H1 (cell line): Measurements from ENCODE around the gene UQCR10. TPM values are rescaled to one million over a fixed set of nuclear protein-coding genes. Genes with fewer than 3 reads are reported as not detected.

ENCODE experiments used
- CTCF ChIA-PET: fragments of 300-600 bp; sonication (Branson Sonifier 250); formaldehyde crosslinking; loops from one replicate; lab custom pipeline; 2021; ENCODE audit not compliant: partially characterized antibody; lab: Charles Lee
- POLR2A ChIA-PET: fragments of 300-600 bp; sonication (Branson Sonifier 250); formaldehyde crosslinking; loops from one replicate; lab custom pipeline; 2021; ENCODE audit warnings: inconsistent platforms; ENCODE audit not compliant: partially characterized antibody; lab: Charles Lee
- DNase-seq, 2 experiments: peaks; one replicate each; pipeline versions ENCODE4 v3.0.0 to v3.0.0-alpha.2; 2010 to 2022; ENCODE audit warnings: low spot score in 2 of 2, low read depth in 1 of 2, mixed read lengths in 1 of 2
- FAIRE-seq: peaks from 2 replicates; lab custom pipeline; 2011; peaks lifted over from hg19 to GRCh38; lab: Jason Lieb, UNC
- H2AFZ ChIP-seq: 2 replicates; pipeline ENCODE4 v1.8.1; 2012; ENCODE audit warnings: low read length, inconsistent platforms
- H2AK5ac ChIP-seq: 2 replicates; pipeline ENCODE4 v1.6.1; 2013; ENCODE audit warnings: low read depth, low read length
- H2BK120ac ChIP-seq: replicated peaks from 2 replicates; pipeline ENCODE3; 2013; ENCODE audit warnings: low read depth, low read length, inconsistent platforms
- H2BK12ac ChIP-seq: 2 replicates; pipeline ENCODE4 v1.6.1; 2013; ENCODE audit warnings: low read depth, low read length
- H2BK15ac ChIP-seq: 2 replicates; pipeline ENCODE4 v1.6.1; 2013; ENCODE audit warnings: low read length
- H2BK20ac ChIP-seq: 2 replicates; pipeline ENCODE4 v1.6.1; 2013; ENCODE audit warnings: low read length
- H2BK5ac ChIP-seq: 2 replicates; pipeline ENCODE4 v1.6.1; 2013; ENCODE audit warnings: low read depth, low read length
- H3K14ac ChIP-seq: 2 replicates; pipeline ENCODE4 v1.6.1; 2013; ENCODE audit warnings: inconsistent platforms; ENCODE audit not compliant: insufficient read length
- H3K18ac ChIP-seq: 2 replicates; pipeline ENCODE4 v1.6.1; 2013; ENCODE audit warnings: low read length; ENCODE audit errors: extremely low read depth
- H3K23ac ChIP-seq: 2 replicates; pipeline ENCODE4 v1.6.1; 2013; ENCODE audit warnings: inconsistent platforms; ENCODE audit not compliant: insufficient read length
- H3K23me2 ChIP-seq: 2 replicates; pipeline ENCODE4 v1.6.1; 2013; ENCODE audit warnings: low read depth, low read length
- H3K27ac ChIP-seq: 2 replicates; pipeline ENCODE4 v1.6.1; 2011; ENCODE audit warnings: low read depth, low read length, inconsistent platforms
- H3K27me3 ChIP-seq, 4 experiments: replicated peaks in 1 of 4; 1 replicate in 1 of 4; 2 replicates in 3 of 4; pipeline versions ENCODE4 v1.6.1 to v1.8.1; 2011 to 2013; ENCODE audit warnings: low read length in 3 of 4, mild to moderate bottlenecking in 3 of 4, inconsistent platforms in 2 of 4, mixed read lengths in 2 of 4, moderate library complexity in 1 of 4; ENCODE audit not compliant: control insufficient read depth in 3 of 4, insufficient read depth in 3 of 4; ENCODE audit errors: extremely low read depth in 1 of 4
- H3K36me3 ChIP-seq, 4 experiments: 2 replicates each; pipeline versions ENCODE4 v1.6.1 to v1.8.1; 2011 to 2013; ENCODE audit warnings: mild to moderate bottlenecking in 4 of 4, low read length in 3 of 4, moderate library complexity in 2 of 4, control low read depth in 1 of 4, inconsistent platforms in 1 of 4; ENCODE audit not compliant: insufficient read depth in 4 of 4, control insufficient read depth in 2 of 4
- H3K4ac ChIP-seq: replicated peaks from 2 replicates; pipeline ENCODE3; 2013; ENCODE audit warnings: low read length, low read depth, mixed read lengths, inconsistent platforms; ENCODE audit not compliant: insufficient read length
- H3K4me1 ChIP-seq, 4 experiments: replicated peaks in 1 of 4; 1 replicate in 1 of 4; 2 replicates in 3 of 4; pipeline versions ENCODE4 v1.6.1 to v1.8.1; 2011 to 2013; ENCODE audit warnings: low read length in 3 of 4, inconsistent platforms in 2 of 4, mixed read lengths in 1 of 4; ENCODE audit not compliant: insufficient read depth in 4 of 4, control insufficient read depth in 3 of 4
- H3K4me2 ChIP-seq, 2 experiments: 2 replicates each; pipeline versions ENCODE4 v1.6.1 to v1.8.1; 2011 to 2013; ENCODE audit warnings: low read depth in 2 of 2, low read length in 2 of 2, control low read depth in 1 of 2, inconsistent platforms in 1 of 2, mild to moderate bottlenecking in 1 of 2; ENCODE audit not compliant: insufficient read depth in 1 of 2
- H3K4me3 ChIP-seq, 4 experiments: fragments of 200-600, 300-600 bp in 1 of 4; sonication (generic), shearing (Covaris generic), sonication (Bioruptor Twin) in 1 of 4; 2 replicates each; pipeline versions ENCODE4 v1.5.1 to v1.8.1; 2011 to 2016; ENCODE audit warnings: low read length in 4 of 4, low read depth in 3 of 4, control low read depth in 2 of 4, inconsistent platforms in 2 of 4, mild to moderate bottlenecking in 2 of 4, mixed read lengths in 1 of 4, moderate library complexity in 1 of 4; ENCODE audit not compliant: insufficient read depth in 2 of 4; ENCODE audit errors: extremely low read depth in 1 of 4
- H3K56ac ChIP-seq: replicated peaks from 2 replicates; pipeline ENCODE3; 2013; ENCODE audit warnings: low read depth, mild to moderate bottlenecking, mixed read lengths, low read length, inconsistent platforms; ENCODE audit not compliant: insufficient read length
- H3K79me1 ChIP-seq: 2 replicates; pipeline ENCODE4 v1.6.1; 2013; ENCODE audit warnings: low read depth, low read length, control low read depth
- H3K79me2 ChIP-seq, 2 experiments: 2 replicates each; pipeline versions ENCODE4 v1.6.1 to v1.8.1; 2012 to 2013; ENCODE audit warnings: low read length in 2 of 2, mild to moderate bottlenecking in 2 of 2, inconsistent platforms in 1 of 2; ENCODE audit not compliant: insufficient read depth in 2 of 2, control insufficient read depth in 1 of 2
- H3K9ac ChIP-seq, 4 experiments: replicated peaks in 1 of 4; 1 replicate in 1 of 4; 2 replicates in 3 of 4; pipeline versions ENCODE4 v1.6.1 to v1.8.1; 2011 to 2013; ENCODE audit warnings: low read depth in 3 of 4, low read length in 3 of 4, control low read depth in 2 of 4, mild to moderate bottlenecking in 2 of 4, moderate library complexity in 2 of 4, inconsistent platforms in 1 of 4; ENCODE audit errors: extremely low read depth in 1 of 4
- H3K9me3 ChIP-seq, 2 experiments: 2 replicates each; pipeline versions ENCODE4 v1.6.1 to v1.8.1; 2012 to 2013; ENCODE audit warnings: mild to moderate bottlenecking in 2 of 2, moderate library complexity in 2 of 2, control low read depth in 1 of 2, inconsistent platforms in 1 of 2, low read depth in 1 of 2, low read length in 1 of 2, mixed read lengths in 1 of 2; ENCODE audit not compliant: insufficient read depth in 2 of 2
- H4K20me1 ChIP-seq, 2 experiments: replicated peaks in 1 of 2; 2 replicates each; pipeline versions ENCODE3 to v1.8.1; 2011 to 2013; ENCODE audit warnings: inconsistent platforms in 2 of 2, low read length in 2 of 2, mild to moderate bottlenecking in 1 of 2; ENCODE audit not compliant: insufficient read depth in 2 of 2, control insufficient read depth in 1 of 2
- H4K5ac ChIP-seq: 2 replicates; pipeline ENCODE4 v1.6.1; 2013; ENCODE audit warnings: low read length, low read depth, mixed read lengths, inconsistent platforms; ENCODE audit not compliant: insufficient read length
- H4K8ac ChIP-seq: 2 replicates; pipeline ENCODE4 v1.8.0; 2013; ENCODE audit warnings: mild to moderate bottlenecking, moderate library complexity, low read length, inconsistent platforms; ENCODE audit not compliant: insufficient read depth; ENCODE audit errors: extremely low read depth
- H4K91ac ChIP-seq: replicated peaks from 2 replicates; pipeline ENCODE3; 2013; ENCODE audit warnings: low read length, mixed read lengths, inconsistent platforms; ENCODE audit not compliant: insufficient read length
- BCL11A ChIP-seq, 2 experiments: IDR thresholded peaks; one replicate each; pipeline ENCODE4 v1.6.1; 2011; ENCODE audit warnings: low read depth in 2 of 2, low read length in 2 of 2, mild to moderate bottlenecking in 2 of 2
- CBX5 ChIP-seq: fragments of 300-800, 300-1000 bp; sonication (generic); IDR thresholded peaks from 2 replicates; pipeline ENCODE4 v1.7.1; 2016; ENCODE audit warnings: antibody characterized with exemption, low read length, low read depth
- CBX8 ChIP-seq: fragments of 300-800, 300-1000 bp; sonication (generic); IDR thresholded peaks from 2 replicates; pipeline ENCODE4 v1.7.1; 2016; ENCODE audit warnings: low read depth, low read length, borderline replicate concordance
- FOSL1 ChIP-seq: IDR thresholded peaks from 2 replicates; pipeline ENCODE4 v1.6.1; 2011; ENCODE audit warnings: mild to moderate bottlenecking, low read depth, low read length, moderate library complexity; ENCODE audit not compliant: insufficient read depth
- GABPA ChIP-seq: IDR thresholded peaks from 2 replicates; pipeline ENCODE4 v1.6.1; 2011; ENCODE audit warnings: mild to moderate bottlenecking, low read length, moderate library complexity, borderline replicate concordance; ENCODE audit not compliant: insufficient read depth
- JUND ChIP-seq: IDR thresholded peaks from 2 replicates; pipeline ENCODE4 v1.6.1; 2011; ENCODE audit warnings: mild to moderate bottlenecking, improper control_type of control experiment, low read length
- KDM5A ChIP-seq: fragments of 200-600 bp; IDR thresholded peaks from 2 replicates; pipeline ENCODE4 v1.7.1; 2012; ENCODE audit warnings: mild to moderate bottlenecking, low read length, inconsistent platforms, mixed read lengths
- RNF2 ChIP-seq: fragments of 200-900, 300-1000 bp; sonication (generic); IDR thresholded peaks from 2 replicates; pipeline ENCODE4 v1.7.1; 2016; ENCODE audit warnings: borderline replicate concordance, low read depth, mild to moderate bottlenecking, antibody characterized with exemption, low read length; ENCODE audit not compliant: poor library complexity, severe bottlenecking; ENCODE audit errors: missing control alignments
- TEAD4 ChIP-seq: IDR thresholded peaks from 2 replicates; pipeline ENCODE4 v1.6.1; 2012; ENCODE audit warnings: low read depth, low read length, inconsistent platforms, mixed read lengths
- WGBS, 2 experiments: shearing (Covaris generic) in 1 of 2; methylation state at CpG; one replicate each; pipeline versions ENCODE4 v1.1.6 to v1.1.7; 2013 to 2015; ENCODE audit warnings: low lambda C conversion rate in 2 of 2, mixed read lengths in 2 of 2, inconsistent platforms in 1 of 2, low coverage in 1 of 2, missing lambda C conversion rate in 1 of 2; ENCODE audit not compliant: insufficient replicate concordance in 2 of 2, insufficient coverage in 1 of 2, insufficient read length in 1 of 2; ENCODE audit errors: extremely low coverage in 1 of 2, missing lambda C conversion rate in 1 of 2; 5-methylcytosine and 5-hydroxymethylcytosine counted together
- polyA plus RNA-seq, 7 experiments: library from polyadenylated mRNA; depleted of rRNA in 3 of 7; stranded (reverse) in 5 of 7; unstranded in 2 of 7; fragments of >200 nt in 5 of 7; fragments of 200-250 nt in 2 of 7; gene quantifications; 1 replicate in 5 of 7; 2 replicates in 1 of 7; 4 replicates in 1 of 7; pipeline versions ENCODE4 v1.2.1 to v1.2.3, GENCODE V29; 2011 to 2013; ENCODE audit warnings: missing spikeins in 2 of 7, mixed read lengths in 2 of 7
- total RNA-seq: library from RNA; stranded (reverse); fragmentation: NEBNext Ultra II Directional; extraction: Animal tissue kit (Norgen Biotek cat#: 25700); gene quantifications from 2 replicates; pipeline ENCODE4 v1.2.1, GENCODE V29; 2021
- TF ChIP-seq, protein P1 (sequence below): IDR thresholded peaks from 2 replicates; pipeline ENCODE4 v1.6.1; 2012; ENCODE audit warnings: inconsistent platforms

UQCR10 gene
- total and polyA plus RNA-seq, 2 of the 8 experiments (the other 6 are each of a cell fraction or from before 2014, with no cell fraction given) = 102 to 260 TPM

GRCh38 chr22:29819501-29819900 is 52.3 kb downstream of the UQCR10 start:
- H3K23ac ChIP-seq = no peak overlapping the region
- no peak overlapping the region for H2AK5ac ChIP-seq
- no peak overlapping the region for H3K4me2 ChIP-seq
- POLR2A ChIA-PET = no interaction called here
- no peak overlapping the region for H3K9ac ChIP-seq
- no peak overlapping the region for H2AFZ ChIP-seq
- no peaks in the 10 kb centered on the region for H3K79me2 ChIP-seq
- H2BK12ac ChIP-seq = no peak overlapping the region
- 58% methylated on average over 2 of the region's 2 CpGs; no CpG with 5 or more reads in 1 of the 2 experiments for WGBS, 2 experiments
- no peak overlapping the region for H3K18ac ChIP-seq
- no peak overlapping the region for H3K56ac ChIP-seq
- H4K5ac ChIP-seq = no peak overlapping the region
- no peak overlapping the region for H3K4me3 ChIP-seq
- FAIRE-seq (no peak), DNase-seq (no peak)
- H3K4me1 ChIP-seq = no peaks in the 10 kb centered on the region
- H4K20me1 ChIP-seq = peaks cover 0 to 3% of the 10 kb centered on the region in 2 experiments
- H2BK5ac ChIP-seq = no peak overlapping the region
- H3K27ac ChIP-seq = no peak overlapping the region
- H3K9me3 ChIP-seq = no peaks in the 10 kb centered on the region
- H4K91ac ChIP-seq = no peak overlapping the region
- no peak overlapping the region for H2BK15ac ChIP-seq
- no peak overlapping the region for H4K8ac ChIP-seq
- TF ChIP-seq RNF2 (no peak), JUND (no peak), BCL11A (IDR thresholded peaks at IDR 0.05; ENCODE audit: low read depth in 2 of 2, low read length in 2 of 2) (no peak), TEAD4 (no peak), KDM5A (no peak), CBX8 (no peak), GABPA (no peak), FOSL1 (no peak), CBX5 (no peak)
- TF ChIP-seq, protein P1, sequence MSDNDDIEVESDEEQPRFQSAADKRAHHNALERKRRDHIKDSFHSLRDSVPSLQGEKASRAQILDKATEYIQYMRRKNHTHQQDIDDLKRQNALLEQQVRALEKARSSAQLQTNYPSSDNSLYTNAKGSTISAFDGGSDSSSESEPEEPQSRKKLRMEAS = no peak
- H3K14ac ChIP-seq = no peak overlapping the region
- no peaks in the 10 kb centered on the region for H3K27me3 ChIP-seq
- no peaks in the 10 kb centered on the region for H3K79me1 ChIP-seq
- H3K23me2 ChIP-seq = no peaks in the 10 kb centered on the region
- no peak overlapping the region for H2BK20ac ChIP-seq
- peaks cover 2 to 26% (median 16%) of the 10 kb centered on the region in 4 experiments; a peak in 7 of 8 replicates for H3K36me3 ChIP-seq
- CTCF ChIA-PET = interaction anchor here (0.6 to 0.7 kb wide), 2 partner anchors 76 to 118 kb away, joined by 3 read pairs; no protein-coding TSS in a partner anchor
- H3K4ac ChIP-seq = no peak overlapping the region
- H2BK120ac ChIP-seq = no peak overlapping the region
